ENCODE results near the gene GPR160. TPM values are rescaled to one million over a fixed set of nuclear protein-coding genes. Genes with fewer than 3 reads are reported as not detected.

GPR160 gene
- total and polyA plus RNA-seq, 4 donors: 16.9 to 23.3 (median 20.7) TPM

GRCh38 chr3:169999433-169999832, 38.4 kb upstream of the GPR160 start:
- Histone ChIP-seq H3K9ac (ENCODE audit: insufficient read depth in 1 of 2, low read length in 2 of 2) (no peak overlapping the region), H3K36me3 (ENCODE audit: control insufficient read depth in 4 of 4, insufficient read depth in 4 of 4, low read length in 4 of 4) (peaks cover 0 to 3% (median 3%) of the 10 kb centered on the region in 4 donors), H3K4me1 (ENCODE audit: control insufficient read depth in 5 of 5, insufficient read depth in 5 of 5, low read length in 5 of 5) (peaks cover 2 to 14% (median 4%) of the 10 kb centered on the region in 5 donors), H3K4me3 (no peak overlapping the region), H3K27me3 (ENCODE audit: control insufficient read depth in 3 of 3, insufficient read depth in 3 of 3, low read length in 2 of 3) (no peaks in the 10 kb centered on the region), H3K9me3 (ENCODE audit: control insufficient read depth in 4 of 4, insufficient read depth in 3 of 4, low read length in 3 of 4) (no peaks in the 10 kb centered on the region), H3K27ac (ENCODE audit: low read depth in 1 of 2, low read length in 1 of 2) (no peak overlapping the region)
- 97% methylated on average over 1 of the region's 1 CpG for WGBS, 2 donors
- DNase-seq: no peak
- no peak for ATAC-seq (ENCODE audit: insufficient read depth, low FRiP score)
- no peak for TF ChIP-seq CTCF (IDR thresholded peaks at IDR 0.05; ENCODE audit: control extremely low read depth, extremely low read depth)

- H3K9me3 ChIP-seq (ENCODE audit: control insufficient read depth in 4 of 4, insufficient read depth in 3 of 4, low read length in 3 of 4): no peaks in the 10 kb centered on the region
- ATAC-seq (ENCODE audit: insufficient read depth, low FRiP score) (no peak), DNase-seq (no peak)
- peaks cover 1 to 7% (median 3%) of the 10 kb centered on the region in 5 donors for H3K4me1 ChIP-seq (ENCODE audit: control insufficient read depth in 5 of 5, insufficient read depth in 5 of 5, low read length in 5 of 5)
- no peak for TF ChIP-seq CTCF (IDR thresholded peaks at IDR 0.05; ENCODE audit: control extremely low read depth, extremely low read depth)
- 99 to 100% methylated on average over 2 of the region's 2 CpGs for WGBS, 2 donors
- H3K27me3 ChIP-seq (ENCODE audit: control insufficient read depth in 3 of 3, insufficient read depth in 3 of 3, low read length in 2 of 3): no peaks in the 10 kb centered on the region
- no peak overlapping the region for H3K27ac ChIP-seq (ENCODE audit: low read depth in 1 of 2, low read length in 1 of 2)
- H3K9ac ChIP-seq (ENCODE audit: insufficient read depth in 1 of 2, low read length in 2 of 2): no peak overlapping the region
- H3K4me3 ChIP-seq: no peak overlapping the region
- peaks cover 0 to 3% (median 3%) of the 10 kb centered on the region in 4 donors for H3K36me3 ChIP-seq (ENCODE audit: control insufficient read depth in 4 of 4, insufficient read depth in 4 of 4, low read length in 4 of 4)
Measured at GRCh38 chr3:170000051-170000450, 37.7 kb upstream of the GPR160 start.

GRCh38 chr3:170002231-170002630, 35.6 kb upstream of the GPR160 start:
- H3K27me3 ChIP-seq (ENCODE audit: control insufficient read depth in 3 of 3, insufficient read depth in 3 of 3, low read length in 2 of 3): no peaks in the 10 kb centered on the region
- H3K27ac ChIP-seq (ENCODE audit: low read depth in 1 of 2, low read length in 1 of 2): peak overlapping the region; percentile 15 to 54
- ATAC-seq (ENCODE audit: insufficient read depth, low FRiP score) (no peak), DNase-seq (peak in 1 of 3 donors; percentile 36)
- no peak overlapping the region for H3K4me3 ChIP-seq
- peaks cover 0 to 5% (median 0%) of the 10 kb centered on the region in 5 donors for H3K4me1 ChIP-seq (ENCODE audit: control insufficient read depth in 5 of 5, insufficient read depth in 5 of 5, low read length in 5 of 5)
- no peaks in the 10 kb centered on the region for H3K9me3 ChIP-seq (ENCODE audit: control insufficient read depth in 4 of 4, insufficient read depth in 3 of 4, low read length in 3 of 4)
- WGBS, 2 donors: 44 to 64% methylated on average over 10 of the region's 10 CpGs
- no peaks in the 10 kb centered on the region for H3K36me3 ChIP-seq (ENCODE audit: control insufficient read depth in 4 of 4, insufficient read depth in 4 of 4, low read length in 4 of 4)
- no peak overlapping the region for H3K9ac ChIP-seq (ENCODE audit: insufficient read depth in 1 of 2, low read length in 2 of 2)
- no peak for TF ChIP-seq CTCF (IDR thresholded peaks at IDR 0.05; ENCODE audit: control extremely low read depth, extremely low read depth)

GRCh38 chr3:170002879-170003278, 34.9 kb upstream of the GPR160 start:
- no peaks in the 10 kb centered on the region for H3K9me3 ChIP-seq (ENCODE audit: control insufficient read depth in 4 of 4, insufficient read depth in 3 of 4, low read length in 3 of 4)
- no peak for TF ChIP-seq CTCF (IDR thresholded peaks at IDR 0.05; ENCODE audit: control extremely low read depth, extremely low read depth)
- DNase-seq (peak in 1 of 3 donors; percentile 15), ATAC-seq (ENCODE audit: insufficient read depth, low FRiP score) (no peak)
- H3K36me3 ChIP-seq (ENCODE audit: control insufficient read depth in 4 of 4, insufficient read depth in 4 of 4, low read length in 4 of 4): no peaks in the 10 kb centered on the region
- WGBS, 2 donors: 28 to 52% methylated on average over 1 of the region's 1 CpG
- H3K4me3 ChIP-seq: no peak overlapping the region
- H3K9ac ChIP-seq (ENCODE audit: insufficient read depth in 1 of 2, low read length in 2 of 2): no peak overlapping the region
- peaks cover 0 to 5% (median 0%) of the 10 kb centered on the region in 5 donors for H3K4me1 ChIP-seq (ENCODE audit: control insufficient read depth in 5 of 5, insufficient read depth in 5 of 5, low read length in 5 of 5)
- no peaks in the 10 kb centered on the region for H3K27me3 ChIP-seq (ENCODE audit: control insufficient read depth in 3 of 3, insufficient read depth in 3 of 3, low read length in 2 of 3)
- no peak overlapping the region for H3K27ac ChIP-seq (ENCODE audit: low read depth in 1 of 2, low read length in 1 of 2)
